Thoracic aorta (tissue), 2 donors: Measurements from ENCODE around the gene GPS1. TPM values are rescaled to one million over a fixed set of nuclear protein-coding genes. Genes with fewer than 3 reads are reported as not detected.

Experiments
- ATAC-seq: fragments of 150-250 bp; one replicate; pipeline ENCODE4 v1.8.0; 2017; ENCODE audit warnings: low read depth; ENCODE audit not compliant: insufficient number of reproducible peaks, low FRiP score
- DNase-seq: peaks from one replicate; pipeline ENCODE4 v3.0.0-alpha.2; 2020; ENCODE audit warnings: low spot score
- H3K27ac ChIP-seq, 2 donors: fragments of 200-600 bp; sonication (generic); 1 replicate in 1 of 2; 2 replicates in 1 of 2; pipeline ENCODE4 v1.5.1; 2016; ENCODE audit warnings: mild to moderate bottlenecking in 2 of 2, moderate library complexity in 2 of 2
- H3K27me3 ChIP-seq: fragments of 200-600 bp; sonication (generic); replicated peaks from 2 replicates; pipeline ENCODE4 v1.6.0; 2016; ENCODE audit warnings: mild to moderate bottlenecking; ENCODE audit not compliant: insufficient read depth
- H3K36me3 ChIP-seq: fragments of 200-600 bp; sonication (generic); one replicate; pipeline ENCODE4 v1.5.1; 2016
- H3K4me1 ChIP-seq, 2 donors: fragments of 200-600 bp; sonication (generic); 1 replicate in 1 of 2; 2 replicates in 1 of 2; pipeline versions ENCODE4 v1.5.1 to v1.6.0; 2016; ENCODE audit warnings: low read depth in 2 of 2, mild to moderate bottlenecking in 1 of 2; ENCODE audit not compliant: control insufficient read depth in 1 of 2
- H3K4me3 ChIP-seq: fragments of 200-600 bp; sonication (generic); 2 replicates; pipeline ENCODE4 v1.5.1; 2016; ENCODE audit warnings: mild to moderate bottlenecking
- H3K9me3 ChIP-seq: fragments of 200-600 bp; sonication (generic); 2 replicates; pipeline ENCODE4 v1.5.1; 2016
- total RNA-seq, 2 donors: library from RNA; depleted of rRNA; stranded (reverse); fragments of >200 nt; gene quantifications; one replicate each; pipeline versions ENCODE4 v1.1.0 to v1.2.3, GENCODE V29; 2016
- TF ChIP-seq, protein P1 (sequence below): fragments of 200-600 bp; sonication (generic); IDR thresholded peaks from one replicate; pipeline ENCODE4 v1.5.1; 2019; ENCODE audit warnings: antibody characterized with exemption

GPS1 gene
- total RNA-seq, 2 donors from 2014 or later = 43.2 to 91.9 TPM

DNA sequence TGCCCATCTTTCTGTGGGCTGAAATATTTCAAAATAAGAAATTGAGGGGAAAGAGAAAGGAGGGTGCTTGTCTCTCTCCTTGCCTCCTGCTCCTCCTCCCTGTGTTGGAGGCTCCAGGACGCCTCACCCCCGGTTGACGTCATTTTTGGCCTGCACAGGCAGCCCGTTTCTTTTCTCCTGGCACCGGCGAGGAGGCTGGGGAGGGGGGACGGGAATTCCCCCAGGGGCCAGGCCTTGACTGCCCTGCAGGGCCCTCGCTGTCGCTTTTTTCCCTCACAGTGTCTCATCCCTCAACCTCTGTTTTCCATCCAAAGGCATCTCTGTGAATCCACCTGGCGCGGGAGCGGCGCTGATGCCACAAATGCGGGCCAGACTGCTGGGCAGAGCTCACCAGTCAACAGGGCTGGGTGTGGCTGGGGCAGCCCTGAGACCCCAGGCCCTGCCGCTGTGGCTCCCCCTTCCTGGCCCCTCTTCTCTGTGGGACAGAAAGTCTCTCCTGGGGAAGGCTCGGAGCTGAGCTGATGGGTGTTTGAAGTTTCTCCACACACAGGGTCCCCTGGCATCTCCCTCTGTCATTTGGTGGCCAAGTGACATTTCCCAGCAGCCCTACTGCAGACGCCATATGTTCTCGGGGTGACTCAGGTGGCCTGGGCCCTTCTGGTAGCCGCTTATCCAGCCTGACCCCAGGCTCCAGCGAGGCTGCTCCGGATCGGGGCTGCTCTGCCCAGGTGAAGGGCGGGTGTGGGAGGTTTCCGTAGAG, 45.0 kb upstream of the GPS1 start:
- H3K4me3 ChIP-seq = peak overlapping the region; percentile 2
- no peaks in the 10 kb centered on the region for H3K27me3 ChIP-seq
- ATAC-seq (no peak), DNase-seq (no peak)
- no peaks in the 10 kb centered on the region for H3K36me3 ChIP-seq
- H3K4me1 ChIP-seq = peaks cover 31 to 60% of the 10 kb centered on the region in 2 donors
- peak overlapping the region; percentile 11 to 50 for H3K27ac ChIP-seq
- no peaks in the 10 kb centered on the region for H3K9me3 ChIP-seq
- TF ChIP-seq, protein P1, sequence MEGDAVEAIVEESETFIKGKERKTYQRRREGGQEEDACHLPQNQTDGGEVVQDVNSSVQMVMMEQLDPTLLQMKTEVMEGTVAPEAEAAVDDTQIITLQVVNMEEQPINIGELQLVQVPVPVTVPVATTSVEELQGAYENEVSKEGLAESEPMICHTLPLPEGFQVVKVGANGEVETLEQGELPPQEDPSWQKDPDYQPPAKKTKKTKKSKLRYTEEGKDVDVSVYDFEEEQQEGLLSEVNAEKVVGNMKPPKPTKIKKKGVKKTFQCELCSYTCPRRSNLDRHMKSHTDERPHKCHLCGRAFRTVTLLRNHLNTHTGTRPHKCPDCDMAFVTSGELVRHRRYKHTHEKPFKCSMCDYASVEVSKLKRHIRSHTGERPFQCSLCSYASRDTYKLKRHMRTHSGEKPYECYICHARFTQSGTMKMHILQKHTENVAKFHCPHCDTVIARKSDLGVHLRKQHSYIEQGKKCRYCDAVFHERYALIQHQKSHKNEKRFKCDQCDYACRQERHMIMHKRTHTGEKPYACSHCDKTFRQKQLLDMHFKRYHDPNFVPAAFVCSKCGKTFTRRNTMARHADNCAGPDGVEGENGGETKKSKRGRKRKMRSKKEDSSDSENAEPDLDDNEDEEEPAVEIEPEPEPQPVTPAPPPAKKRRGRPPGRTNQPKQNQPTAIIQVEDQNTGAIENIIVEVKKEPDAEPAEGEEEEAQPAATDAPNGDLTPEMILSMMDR = no peak

DNA sequence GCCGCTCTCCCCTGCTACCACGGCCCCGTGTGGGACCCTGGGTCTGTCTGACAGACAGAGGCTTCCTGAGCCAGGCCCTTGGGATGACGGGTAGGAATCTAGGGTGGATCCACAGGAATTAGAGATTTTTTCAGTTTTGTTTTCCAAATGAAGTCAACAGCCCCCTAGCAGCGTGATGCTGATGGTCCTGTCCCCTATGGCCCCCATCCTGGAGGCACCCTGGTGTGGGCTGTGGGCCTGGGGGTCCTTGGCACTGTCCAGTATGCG, 44.5 kb upstream of the GPS1 start:
- Histone ChIP-seq H3K9me3 (no peaks in the 10 kb centered on the region), H3K36me3 (no peaks in the 10 kb centered on the region), H3K27me3 (no peaks in the 10 kb centered on the region), H3K4me3 (no peak overlapping the region), H3K4me1 (peaks cover 31 to 61% of the 10 kb centered on the region in 2 donors), H3K27ac (peak overlapping the region in 1 of 2 donors; percentile 50)
- TF ChIP-seq, protein P1 = no peak
- ATAC-seq = no peak
- no peak for DNase-seq

DNA sequence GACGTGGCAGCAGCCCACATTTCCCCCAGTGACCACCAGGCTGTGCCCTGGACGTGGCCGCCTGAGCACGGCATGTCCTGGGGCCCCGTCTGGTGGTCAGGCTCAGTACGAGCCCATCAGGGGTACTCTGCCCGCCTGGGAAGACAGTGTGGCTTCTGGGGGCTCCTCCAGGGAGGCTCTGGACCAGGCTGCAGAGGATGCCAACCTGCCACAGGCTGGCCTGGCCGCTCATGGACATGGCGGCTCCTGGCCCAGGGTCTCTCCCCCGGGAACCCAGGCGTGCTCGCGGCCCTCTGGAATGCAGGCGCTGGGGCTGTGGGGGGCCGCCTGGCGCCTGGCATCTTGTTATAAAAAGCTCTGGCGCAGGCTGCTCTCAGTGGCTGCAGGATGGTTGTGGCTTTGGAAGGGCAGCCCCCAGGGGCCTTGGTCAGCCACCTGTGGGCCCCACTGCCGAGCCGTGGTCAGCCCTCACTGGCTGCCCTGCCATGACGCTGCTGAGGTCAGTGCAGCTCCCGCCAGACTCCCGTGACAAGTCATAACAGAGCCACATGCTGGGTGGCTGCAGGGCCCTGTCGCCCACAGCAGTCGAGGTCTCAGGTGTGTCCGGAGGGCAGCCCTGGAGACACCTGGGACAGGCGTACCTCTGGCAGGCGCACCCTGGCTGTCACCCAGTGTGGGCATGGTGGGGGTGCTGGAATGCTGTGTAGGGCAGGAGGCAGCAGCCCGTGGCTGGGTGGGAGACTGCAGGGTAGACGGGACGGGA, 44.0 kb upstream of the GPS1 start:
- DNase-seq (no peak), ATAC-seq (no peak)
- Histone ChIP-seq H3K27ac (peak overlapping the region in 1 of 2 donors; percentile 50), H3K9me3 (no peaks in the 10 kb centered on the region), H3K36me3 (no peaks in the 10 kb centered on the region), H3K27me3 (no peaks in the 10 kb centered on the region), H3K4me3 (no peak overlapping the region), H3K4me1 (peaks cover 29 to 62% of the 10 kb centered on the region in 2 donors)
- TF ChIP-seq, protein P1 = peak; percentile 22

DNA sequence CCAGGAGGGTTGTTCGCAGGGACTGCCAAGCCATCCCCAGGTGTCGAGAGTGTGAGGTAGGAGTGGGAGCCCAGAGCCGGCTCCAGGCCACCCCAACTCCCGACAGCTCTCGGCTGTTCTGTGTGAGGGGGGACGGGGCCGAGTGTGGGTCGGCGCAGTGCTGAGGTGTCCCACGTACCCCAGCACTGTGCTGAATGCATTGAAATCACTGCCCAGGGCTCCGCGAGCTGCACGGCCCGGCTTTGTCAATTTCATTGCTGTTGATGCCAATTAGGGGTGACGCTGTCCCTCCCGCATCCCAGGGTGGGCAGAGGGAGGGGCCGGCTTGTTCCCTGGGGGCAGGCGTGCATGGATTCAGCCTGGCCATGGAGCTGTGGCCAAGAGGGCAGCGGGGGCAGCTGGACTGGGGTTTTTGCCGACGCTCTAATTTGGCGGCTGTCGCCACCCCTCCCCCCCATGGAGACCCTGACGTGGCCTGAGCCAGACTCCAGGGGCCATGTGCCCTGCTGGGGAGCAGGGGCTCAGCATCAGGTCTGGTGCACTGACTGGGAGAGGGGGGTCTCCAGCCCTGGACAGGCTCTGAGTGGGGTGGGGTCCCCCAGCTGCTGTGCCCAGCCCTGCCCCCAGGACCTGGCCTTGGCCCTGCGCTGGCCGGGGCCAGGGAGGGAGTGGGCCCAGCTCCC, 43.3 kb upstream of the GPS1 start:
- no peak for ATAC-seq
- DNase-seq = no peak
- Histone ChIP-seq H3K27me3 (no peaks in the 10 kb centered on the region), H3K27ac (no peak overlapping the region), H3K4me1 (peaks cover 23 to 62% of the 10 kb centered on the region in 2 donors), H3K9me3 (no peaks in the 10 kb centered on the region), H3K36me3 (no peaks in the 10 kb centered on the region), H3K4me3 (no peak overlapping the region)
- TF ChIP-seq, protein P1 = no peak

DNA sequence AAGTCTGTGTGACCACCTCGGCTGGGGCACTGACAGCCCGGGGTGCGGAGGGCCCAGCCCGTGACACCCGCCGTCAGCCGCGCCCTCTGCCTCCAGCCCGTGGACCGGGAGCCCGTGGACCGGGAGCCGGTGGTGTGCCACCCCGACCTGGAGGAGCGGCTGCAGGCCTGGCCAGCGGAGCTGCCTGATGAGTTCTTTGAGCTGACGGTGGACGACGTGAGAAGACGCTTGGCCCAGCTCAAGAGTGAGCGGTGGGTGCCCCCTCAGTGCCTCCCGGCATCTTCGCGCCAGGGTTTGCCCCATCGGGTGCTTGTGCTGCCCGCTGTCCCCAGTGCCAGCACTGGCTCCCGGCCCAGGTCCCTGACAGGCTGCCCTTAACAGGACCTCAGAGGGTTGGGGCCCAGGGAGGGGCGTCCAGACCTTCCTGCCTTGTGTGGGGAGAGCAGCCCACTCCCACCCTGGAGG, 42.7 kb upstream of the GPS1 start:
- TF ChIP-seq, protein P1 = no peak
- ATAC-seq (no peak), DNase-seq (no peak)
- Histone ChIP-seq H3K9me3 (no peaks in the 10 kb centered on the region), H3K27ac (no peak overlapping the region), H3K36me3 (no peaks in the 10 kb centered on the region), H3K4me3 (no peak overlapping the region), H3K27me3 (no peaks in the 10 kb centered on the region), H3K4me1 (peaks cover 22 to 64% of the 10 kb centered on the region in 2 donors)
